Left renal cortex interstitium (tissue), 4 donors: ENCODE measurements around the gene TMEM132E. TPM values are rescaled to one million over a fixed set of nuclear protein-coding genes. Genes with fewer than 3 reads are reported as not detected.

ENCODE experiments used
- DNase-seq, 4 donors: peaks; one replicate each; pipeline ENCODE4 v3.0.0-alpha.2; 2013; ENCODE audit warnings: low read depth in 4 of 4, low spot score in 2 of 4, missing footprints in 1 of 4
- polyA plus RNA-seq, 4 donors: library from polyadenylated mRNA; unstranded; fragments of 120-200 nt; gene quantifications; one replicate each; pipeline ENCODE4 v1.2.1, GENCODE V29; 2013; ENCODE audit not compliant: insufficient read length in 4 of 4

TMEM132E gene
- polyA plus RNA-seq, 4 donors = 2.3 to 5.9 (median 3.4) TPM

DNA sequence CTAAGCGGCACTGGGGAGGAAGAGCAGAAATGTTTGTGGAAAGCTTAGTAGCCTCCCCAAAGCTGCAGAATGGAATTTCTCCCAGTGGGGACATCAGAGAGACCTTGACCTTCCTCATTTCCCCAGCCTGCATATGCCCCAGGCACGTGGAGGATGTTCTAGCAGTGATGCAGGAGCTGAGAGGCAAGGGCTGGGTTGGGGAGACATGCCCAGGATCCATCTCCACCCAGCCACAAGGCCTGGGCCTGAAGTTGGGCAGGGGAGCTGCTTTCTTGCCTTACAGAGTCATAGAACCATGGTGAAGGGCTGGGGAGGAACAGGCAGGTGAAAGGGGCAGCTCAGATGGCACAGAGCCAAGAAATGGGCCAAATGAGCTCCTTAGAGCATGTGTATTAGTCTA, 104.0 kb downstream of the TMEM132E start:
- DNase-seq = no peak

Other genes starting within 250 kb of the TMEM132E start
- under 1 TPM in 1 of 4 donors, not detected in 3; 0.21 TPM for gene CCL13, start 223.1 kb upstream of the TMEM132E start, polyA plus RNA-seq
- not detected for gene CCL1, start 216.3 kb upstream of the TMEM132E start, polyA plus RNA-seq